GM12801 (cell line): ENCODE results near the gene ARID5B.

Experiments used
- CTCF ChIP-seq: IDR thresholded peaks from one replicate; pipeline ENCODE4 v1.5.1; 2011; ENCODE audit warnings: control low read depth; ENCODE audit not compliant: insufficient read length; ENCODE audit errors: extremely low read depth

The ARID5B gene

GRCh38 chr10:61923950-61924274 lies 22.4 kb downstream of the ARID5B start:
- no peak for TF ChIP-seq CTCF

- TF ChIP-seq CTCF, result no peak
Measured at GRCh38 chr10:61929555-61929954, 28.1 kb downstream of the ARID5B start.

GRCh38 chr10:61931620-61932332 lies 30.3 kb downstream of the ARID5B start:
- no peak for TF ChIP-seq CTCF

- TF ChIP-seq CTCF, result no peak
Measured at GRCh38 chr10:61933859-61934555, 32.5 kb downstream of the ARID5B start.

- no peak for TF ChIP-seq CTCF
Measured at GRCh38 chr10:61935077-61935476, 33.6 kb downstream of the ARID5B start.

- no peak for TF ChIP-seq CTCF
Measured at GRCh38 chr10:61936770-61937169, 35.3 kb downstream of the ARID5B start.

GRCh38 chr10:61937631-61938351 lies 36.3 kb downstream of the ARID5B start:
- no peak for TF ChIP-seq CTCF
